A204.1 (cell line): ENCODE measurements around the gene ZACN.

ENCODE experiments used
- FAIRE-seq: peaks from 2 replicates; lab custom pipeline; 2012; peaks lifted over from hg19 to GRCh38; lab: Jason Lieb, UNC

ZACN gene

GRCh38 chr17:76104140-76104895, 25.3 kb downstream of the ZACN start:
- no peak for FAIRE-seq

GRCh38 chr17:76104896-76105231, 25.9 kb downstream of the ZACN start:
- FAIRE-seq, result no peak

- FAIRE-seq, result no peak
These were observed 27.7 kb downstream of the ZACN start for GRCh38 chr17:76106703-76107102.

- no peak for FAIRE-seq
These were observed 28.5 kb downstream of the ZACN start for GRCh38 chr17:76107509-76107908.

- FAIRE-seq, result no peak
These were observed 33.0 kb downstream of the ZACN start for GRCh38 chr17:76111956-76112355.

GRCh38 chr17:76115138-76115754, 36.3 kb downstream of the ZACN start:
- FAIRE-seq, result no peak

GRCh38 chr17:76119409-76120371, 40.7 kb downstream of the ZACN start:
- FAIRE-seq, result no peak

- no peak for FAIRE-seq
These were observed 41.7 kb downstream of the ZACN start for GRCh38 chr17:76120658-76121008.

GRCh38 chr17:76121932-76122430, 43.0 kb downstream of the ZACN start:
- FAIRE-seq, result no peak

GRCh38 chr17:76122431-76123190, 43.6 kb downstream of the ZACN start:
- FAIRE-seq, result no peak

GRCh38 chr17:76123191-76123499, 44.2 kb downstream of the ZACN start:
- no peak for FAIRE-seq

- FAIRE-seq, result no peak
These were observed 45.0 kb downstream of the ZACN start for GRCh38 chr17:76123749-76124581.

GRCh38 chr17:76124582-76125390, 45.8 kb downstream of the ZACN start:
- no peak for FAIRE-seq

- no peak for FAIRE-seq
These were observed 46.4 kb downstream of the ZACN start for GRCh38 chr17:76125391-76125675.

GRCh38 chr17:76125922-76126321, 46.9 kb downstream of the ZACN start:
- no peak for FAIRE-seq

- FAIRE-seq, result no peak
These were observed 51.5 kb downstream of the ZACN start for GRCh38 chr17:76130473-76130872.

GRCh38 chr17:76131051-76131691, 52.2 kb downstream of the ZACN start:
- FAIRE-seq, result no peak

- no peak for FAIRE-seq
These were observed 53.0 kb downstream of the ZACN start for GRCh38 chr17:76131692-76132573.
